WTC11 (cell line): ENCODE results near the gene ZNF354C. TPM values are rescaled to one million over a fixed set of nuclear protein-coding genes. Genes with fewer than 3 reads are reported as not detected.
A peak's percentile ranks its signal among the peaks of the same experiment; 100 is the strongest.

Experiments used
- ATAC-seq: fragments of 200-7000 bp; cut with Tn5 transposase; 2 replicates; pipeline ENCODE4 v1.10.0; 2021; ENCODE audit warnings: mild to moderate bottlenecking, moderate library complexity
- CTCF ChIA-PET: fragments of 300-600 bp; sonication (Branson Sonifier 250); formaldehyde crosslinking; loops from one replicate; lab custom pipeline; 2021; ENCODE audit warnings: antibody characterized with exemption; lab: Charles Lee
- POLR2A ChIA-PET: fragments of 350-600 bp; sonication (Branson Sonifier 250); formaldehyde crosslinking; loops from one replicate; lab custom pipeline; 2021; ENCODE audit warnings: antibody characterized with exemption; lab: Charles Lee
- DNase-seq: peaks from one replicate; pipeline ENCODE4 v3.0.0; 2021; ENCODE audit warnings: low spot score
- H3K27ac Mint-ChIP-seq: 2 replicates; pipeline ENCODE4 v1.8.0; 2021; ENCODE audit warnings: mixed read lengths
- H3K27me3 Mint-ChIP-seq: 2 replicates; pipeline ENCODE4 v1.8.0; 2021; ENCODE audit warnings: low read depth, mild to moderate bottlenecking, moderate library complexity, mixed read lengths
- H3K36me3 Mint-ChIP-seq: 2 replicates; pipeline ENCODE4 v1.8.0; 2021; ENCODE audit warnings: mixed read lengths
- H3K4me1 Mint-ChIP-seq: 2 replicates; pipeline ENCODE4 v1.8.0; 2022; ENCODE audit warnings: mixed read lengths
- H3K4me3 Mint-ChIP-seq: 2 replicates; pipeline ENCODE4 v1.8.0; 2021; ENCODE audit warnings: mild to moderate bottlenecking, moderate library complexity, mixed read lengths
- H3K9me3 Mint-ChIP-seq: 2 replicates; pipeline ENCODE4 v1.8.0; 2021; ENCODE audit warnings: mixed read lengths
- ATF2 ChIP-seq: sonication (generic); formaldehyde crosslinking; IDR thresholded peaks from 2 replicates; pipeline ENCODE4 v1.8.1; 2022; ENCODE audit warnings: low read depth, missing genetic modification reagents, borderline replicate concordance
- EMX1 ChIP-seq: fragments of 250-450 bp; sonication (Bioruptor Pico); IDR thresholded peaks from 2 replicates; pipeline ENCODE4 v1.8.0; 2021; ENCODE audit warnings: mild to moderate bottlenecking
- FOXK1 ChIP-seq: sonication (generic); formaldehyde crosslinking; IDR thresholded peaks from 2 replicates; pipeline ENCODE4 v1.8.0; 2022; ENCODE audit warnings: mild to moderate bottlenecking, moderate library complexity, missing genetic modification reagents
- FOXP1 ChIP-seq: sonication (generic); formaldehyde crosslinking; IDR thresholded peaks from 2 replicates; pipeline ENCODE4 v1.8.0; 2022; ENCODE audit warnings: missing genetic modification reagents, mild to moderate bottlenecking, moderate library complexity, borderline replicate concordance
- GRHL2 ChIP-seq: fragments of 250-450 bp; sonication (Bioruptor Pico); IDR thresholded peaks from 2 replicates; pipeline ENCODE4 v1.8.0; 2022; ENCODE audit warnings: mild to moderate bottlenecking, moderate library complexity; ENCODE audit not compliant: insufficient replicate concordance, severe bottlenecking
- GTF2I ChIP-seq: fragments of 250-450 bp; sonication (Bioruptor Pico); conservative IDR thresholded peaks from 2 replicates; pipeline ENCODE4 v1.4.0; 2021; ENCODE audit warnings: mild to moderate bottlenecking
- JAZF1 ChIP-seq: fragments of 250-450 bp; sonication (Bioruptor Pico); IDR thresholded peaks from 2 replicates; pipeline ENCODE4 v1.9.0; 2021; ENCODE audit warnings: moderate library complexity, mild to moderate bottlenecking, inconsistent platforms
- MXD4 ChIP-seq: fragments of 250-450 bp; sonication (Bioruptor Pico); IDR thresholded peaks from 2 replicates; pipeline ENCODE4 v1.8.0; 2021; ENCODE audit warnings: mild to moderate bottlenecking, moderate library complexity, borderline replicate concordance
- NFATC4 ChIP-seq: fragments of 250-450 bp; sonication (Bioruptor Pico); IDR thresholded peaks from 2 replicates; pipeline ENCODE4 v1.9.0; 2021; ENCODE audit warnings: mild to moderate bottlenecking
- NR2C2 ChIP-seq: sonication (generic); formaldehyde crosslinking; IDR thresholded peaks from 2 replicates; pipeline ENCODE4 v1.8.0; 2022; ENCODE audit warnings: mild to moderate bottlenecking, missing genetic modification reagents
- NR3C1 ChIP-seq: sonication (generic); formaldehyde crosslinking; conservative IDR thresholded peaks from 2 replicates; pipeline ENCODE4 v1.8.1; 2023; ENCODE audit warnings: low read depth, mild to moderate bottlenecking, missing genetic modification reagents
- OVOL2 ChIP-seq: fragments of 250-450 bp; sonication (Bioruptor Pico); IDR thresholded peaks from 2 replicates; pipeline ENCODE4 v1.9.0; 2021; ENCODE audit warnings: mild to moderate bottlenecking, borderline replicate concordance
- PRDM15 ChIP-seq: sonication (generic); formaldehyde crosslinking; IDR thresholded peaks from 2 replicates; pipeline ENCODE4 v1.8.0; 2022; ENCODE audit warnings: missing genetic modification reagents
- SMAD4 ChIP-seq: sonication (generic); formaldehyde crosslinking; IDR thresholded peaks from 2 replicates; pipeline ENCODE4 v1.8.0; 2022; ENCODE audit warnings: mild to moderate bottlenecking, missing genetic modification reagents
- TCF7 ChIP-seq: sonication (generic); formaldehyde crosslinking; IDR thresholded peaks from 2 replicates; pipeline ENCODE4 v1.8.0; 2022; ENCODE audit warnings: mild to moderate bottlenecking, low read depth, missing genetic modification reagents, moderate library complexity
- TEAD1 ChIP-seq: sonication (generic); formaldehyde crosslinking; IDR thresholded peaks from 2 replicates; pipeline ENCODE4 v1.8.0; 2022; ENCODE audit warnings: mild to moderate bottlenecking, missing genetic modification reagents
- USF1 ChIP-seq: sonication (generic); formaldehyde crosslinking; IDR thresholded peaks from 2 replicates; pipeline ENCODE4 v1.8.0; 2022; ENCODE audit warnings: mild to moderate bottlenecking, missing genetic modification reagents
- ZBTB21 ChIP-seq: sonication (generic); formaldehyde crosslinking; IDR thresholded peaks from 2 replicates; pipeline ENCODE4 v1.8.1; 2023; ENCODE audit warnings: mild to moderate bottlenecking, missing genetic modification reagents, borderline replicate concordance
- ZNF138 ChIP-seq: sonication (generic); formaldehyde crosslinking; conservative IDR thresholded peaks from 2 replicates; pipeline ENCODE4 v1.8.1; 2022; ENCODE audit warnings: mild to moderate bottlenecking, moderate library complexity, missing genetic modification reagents
- ZNF671 ChIP-seq: fragments of 250-450 bp; sonication (Bioruptor Pico); IDR thresholded peaks from 2 replicates; pipeline ENCODE4 v1.8.0; 2021; ENCODE audit warnings: mild to moderate bottlenecking
- total RNA-seq: library from RNA; stranded (reverse); gene quantifications from 3 replicates; pipeline ENCODE4 v1.2.3, GENCODE V29; 2021
- TF ChIP-seq, protein P1 (sequence below): sonication (generic); formaldehyde crosslinking; IDR thresholded peaks from 2 replicates; pipeline ENCODE4 v1.8.1; 2023; ENCODE audit warnings: mild to moderate bottlenecking, missing genetic modification reagents, moderate library complexity
- TF ChIP-seq, protein P2 (sequence below): fragments of 250-450 bp; sonication (Bioruptor Pico); IDR thresholded peaks from 2 replicates; pipeline ENCODE4 v1.9.0; 2021; ENCODE audit warnings: mild to moderate bottlenecking
- TF ChIP-seq, protein P3 (sequence below): sonication (generic); formaldehyde crosslinking; IDR thresholded peaks from 2 replicates; pipeline ENCODE4 v1.8.1; 2023; ENCODE audit warnings: mild to moderate bottlenecking, missing genetic modification reagents, moderate library complexity

ZNF354C gene
- total RNA-seq, 1 experiment from 2014 or later: 7.9 TPM

GRCh38 chr5:179023528-179024189 is 36.5 kb upstream of the ZNF354C start, which contains the start of gene ZNF879 (continued):
- no peak for TF ChIP-seq ZNF138 (CRISPR knock-in tag)
- TF ChIP-seq, protein P1, sequence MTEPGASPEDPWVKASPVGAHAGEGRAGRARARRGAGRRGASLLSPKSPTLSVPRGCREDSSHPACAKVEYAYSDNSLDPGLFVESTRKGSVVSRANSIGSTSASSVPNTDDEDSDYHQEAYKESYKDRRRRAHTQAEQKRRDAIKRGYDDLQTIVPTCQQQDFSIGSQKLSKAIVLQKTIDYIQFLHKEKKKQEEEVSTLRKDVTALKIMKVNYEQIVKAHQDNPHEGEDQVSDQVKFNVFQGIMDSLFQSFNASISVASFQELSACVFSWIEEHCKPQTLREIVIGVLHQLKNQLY (CRISPR knock-in tag): no peak
- peak; percentile 60; the same call in 1 of the 2 replicates for TF ChIP-seq FOXK1

- DNase-seq: no peak
- H3K36me3 Mint-ChIP-seq: peaks cover 93% of the 10 kb centered on the region
- no peak for TF ChIP-seq ZNF671 (CRISPR knock-in tag)
- no peak for TF ChIP-seq JAZF1 (CRISPR knock-in tag)
- TF ChIP-seq USF1 (CRISPR knock-in tag): no peak
- TF ChIP-seq, protein P2, sequence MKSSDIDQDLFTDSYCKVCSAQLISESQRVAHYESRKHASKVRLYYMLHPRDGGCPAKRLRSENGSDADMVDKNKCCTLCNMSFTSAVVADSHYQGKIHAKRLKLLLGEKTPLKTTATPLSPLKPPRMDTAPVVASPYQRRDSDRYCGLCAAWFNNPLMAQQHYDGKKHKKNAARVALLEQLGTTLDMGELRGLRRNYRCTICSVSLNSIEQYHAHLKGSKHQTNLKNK (CRISPR knock-in tag): no peak
- no peak for TF ChIP-seq ZNF138 (CRISPR knock-in tag)
- TF ChIP-seq ZBTB21 (CRISPR knock-in tag): no peak
- TF ChIP-seq ATF2 (CRISPR knock-in tag): no peak
- TF ChIP-seq OVOL2 (CRISPR knock-in tag): no peak
- TF ChIP-seq, protein P3, sequence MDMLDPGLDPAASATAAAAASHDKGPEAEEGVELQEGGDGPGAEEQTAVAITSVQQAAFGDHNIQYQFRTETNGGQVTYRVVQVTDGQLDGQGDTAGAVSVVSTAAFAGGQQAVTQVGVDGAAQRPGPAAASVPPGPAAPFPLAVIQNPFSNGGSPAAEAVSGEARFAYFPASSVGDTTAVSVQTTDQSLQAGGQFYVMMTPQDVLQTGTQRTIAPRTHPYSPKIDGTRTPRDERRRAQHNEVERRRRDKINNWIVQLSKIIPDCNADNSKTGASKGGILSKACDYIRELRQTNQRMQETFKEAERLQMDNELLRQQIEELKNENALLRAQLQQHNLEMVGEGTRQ (CRISPR knock-in tag): no peak
- no peak for TF ChIP-seq EMX1 (CRISPR knock-in tag)
- TF ChIP-seq TCF7: no peak
- TF ChIP-seq GTF2I (CRISPR knock-in tag): no peak
- no peak for TF ChIP-seq TEAD1
- no peak for TF ChIP-seq FOXP1 (CRISPR knock-in tag)
- no peak for TF ChIP-seq MXD4 (CRISPR knock-in tag)
- TF ChIP-seq NR3C1 (CRISPR knock-in tag): no peak
- no peak for TF ChIP-seq SMAD4
- TF ChIP-seq GRHL2: no peak
- no peaks in the 10 kb centered on the region for H3K4me1 Mint-ChIP-seq
- CTCF ChIA-PET: no interaction called here
- H3K9me3 Mint-ChIP-seq: peaks cover 93% of the 10 kb centered on the region
- POLR2A ChIA-PET: no interaction called here
- no peak overlapping the region for H3K4me3 Mint-ChIP-seq
- no peak for ATAC-seq
- H3K27me3 Mint-ChIP-seq: peaks cover 45% of the 10 kb centered on the region
- H3K27ac Mint-ChIP-seq: no peak overlapping the region
Measured at GRCh38 chr5:179033004-179033580, 27.1 kb upstream of the ZNF354C start.

- Mint-ChIP-seq H3K4me3 (peak overlapping the region; percentile 6; the same call in 1 of the 2 replicates), H3K9me3 (peaks cover 80% of the 10 kb centered on the region), H3K27me3 (peaks cover 5% of the 10 kb centered on the region; the same call in 1 of the 2 replicates), H3K27ac (no peak overlapping the region), H3K36me3 (peaks cover 63% of the 10 kb centered on the region), H3K4me1 (peaks cover 12% of the 10 kb centered on the region)
- CTCF ChIA-PET: no interaction called here
- DNase-seq (no peak), ATAC-seq (peak; percentile 67)
- TF ChIP-seq ZNF671 (CRISPR knock-in tag): no peak
- TF ChIP-seq GTF2I (CRISPR knock-in tag): no peak
- TF ChIP-seq NR2C2 (CRISPR knock-in tag): no peak
- no peak for TF ChIP-seq PRDM15
- no peak for TF ChIP-seq NFATC4 (CRISPR knock-in tag)
- POLR2A ChIA-PET: no interaction called here
Measured at GRCh38 chr5:179044765-179045164, 15.4 kb upstream of the ZNF354C start.
